Body of pancreas (tissue), 4 donors: ENCODE measurements around the gene C2CD5.

Source experiments
- CTCF ChIP-seq, 7 experiments: fragments of 450-650 bp in 4 of 7; fragments of 200-600 bp in 3 of 7; sonication (generic) in 3 of 7; IDR thresholded peaks; one replicate each; pipeline ENCODE4 v1.5.1; 2016 to 2019; ENCODE audit warnings: antibody characterized with exemption in 7 of 7
- POLR2A ChIP-seq, 3 donors: fragments of 450-650 bp; IDR thresholded peaks; one replicate each; pipeline ENCODE4 v1.6.1; 2016; ENCODE audit warnings: antibody characterized with exemption in 3 of 3, mild to moderate bottlenecking in 2 of 3

GRCh38 chr12:22477166-22477893 is 67.0 kb downstream of the C2CD5 start:
- TF ChIP-seq POLR2A (IDR thresholded peaks at IDR 0.05) = no peak
- TF ChIP-seq CTCF (IDR thresholded peaks at IDR 0.05) = no peak
